SKM-1 treated with dmso at 0.1 percent for 144 hours (cell line): ENCODE results near the gene DNAJC15.
"Not testable (repeated sequence)": the region's sequence is repeated elsewhere in the genome, so short reads cannot be mapped to it uniquely, and the experiment has no call there.

Experiments used
- DNase-seq: peaks from one replicate; lab custom pipeline; 2025; ENCODE audit not compliant: unreplicated experiment; lab: John Stamatoyannopoulos, UW

Gene DNAJC15

DNA sequence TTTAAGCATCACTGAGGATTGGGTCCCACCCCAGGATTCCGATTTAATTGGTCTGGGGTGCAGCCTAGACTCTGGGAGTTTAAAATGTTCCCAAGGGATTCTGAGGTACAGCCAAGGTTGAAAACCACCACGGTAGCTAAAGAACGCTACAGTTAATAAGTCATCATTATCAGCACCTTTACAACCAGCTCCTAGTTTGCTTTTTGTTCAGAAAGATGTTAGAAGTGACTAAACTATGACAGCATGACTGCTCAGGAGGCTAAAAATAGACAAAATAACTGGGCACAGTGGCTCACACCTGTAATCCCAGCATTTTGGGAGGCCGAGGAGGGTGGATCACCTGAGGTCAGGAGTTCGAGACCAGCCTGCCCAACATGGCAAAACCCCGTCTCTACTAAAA is 19.7 kb upstream of the DNAJC15 start:
- DNase-seq: no peak

DNA sequence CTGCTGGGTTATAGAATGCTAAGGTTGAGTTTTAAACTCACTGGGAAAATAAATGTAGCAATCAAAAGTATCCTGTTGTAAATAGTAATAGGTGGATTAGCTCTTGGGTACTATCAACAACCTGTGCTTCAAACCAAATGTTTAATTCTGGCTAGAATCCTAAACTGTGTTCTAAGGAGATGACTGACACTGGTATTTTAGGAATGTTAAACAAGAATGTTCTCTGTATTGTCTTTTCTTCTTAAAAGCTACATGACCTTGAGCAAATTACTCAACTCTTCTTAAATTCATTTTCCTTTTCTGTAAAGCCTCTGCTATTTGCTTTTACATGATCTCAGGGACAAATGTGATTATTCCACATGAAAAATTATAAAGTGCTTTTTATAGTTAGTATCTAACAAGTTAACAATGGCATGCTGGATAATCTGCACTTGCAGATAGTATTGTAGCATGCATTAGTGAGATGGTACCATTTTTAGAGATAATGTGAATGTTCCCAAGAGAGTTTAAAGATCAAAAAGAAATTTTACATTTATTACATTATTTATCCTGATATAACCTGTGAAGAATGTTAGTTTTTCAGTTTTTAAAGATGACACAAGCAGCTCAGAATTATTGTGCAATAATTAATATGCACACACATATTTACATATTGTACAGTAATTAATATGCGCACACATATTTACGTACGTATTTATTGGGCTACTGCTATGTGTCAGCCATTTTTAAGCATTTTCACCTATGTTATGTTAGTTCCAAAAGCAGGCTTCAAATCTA is 17.7 kb upstream of the DNAJC15 start:
- no peak for DNase-seq

DNA sequence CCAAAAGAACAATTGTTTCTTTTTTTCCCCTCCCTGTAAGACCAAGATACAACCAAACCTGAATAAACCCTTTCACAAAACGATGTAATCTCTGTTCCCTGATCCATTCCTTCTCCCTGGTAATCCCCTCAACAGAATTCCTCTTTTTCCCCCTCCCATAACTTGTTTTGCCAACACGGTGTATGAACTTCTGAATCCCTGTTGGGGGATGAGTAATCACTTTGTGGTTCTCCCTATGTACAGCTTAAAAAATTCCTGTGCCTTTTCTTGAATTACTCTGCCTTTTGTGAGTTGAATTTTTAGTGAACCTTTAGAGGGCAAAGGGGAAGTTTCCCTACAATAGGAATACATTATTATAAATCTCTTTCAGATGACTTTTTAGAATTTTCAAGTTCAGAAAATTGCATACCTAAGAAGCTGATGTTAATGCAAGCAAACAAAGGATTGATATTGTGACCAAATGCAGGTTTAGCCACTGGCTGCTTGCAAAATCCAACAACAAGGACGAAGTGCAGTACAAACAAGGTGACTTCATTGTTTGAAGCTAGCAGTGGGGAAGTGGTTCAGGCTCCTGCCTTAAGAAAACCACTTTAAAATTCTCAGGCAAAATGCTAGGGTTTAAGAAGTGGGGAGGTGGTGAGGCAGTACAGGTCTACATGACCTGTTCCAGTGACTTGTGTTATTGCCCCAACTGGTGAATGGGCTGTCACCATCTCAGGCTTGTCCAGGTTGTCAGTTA is 16.3 kb upstream of the DNAJC15 start:
- DNase-seq: no peak

DNA sequence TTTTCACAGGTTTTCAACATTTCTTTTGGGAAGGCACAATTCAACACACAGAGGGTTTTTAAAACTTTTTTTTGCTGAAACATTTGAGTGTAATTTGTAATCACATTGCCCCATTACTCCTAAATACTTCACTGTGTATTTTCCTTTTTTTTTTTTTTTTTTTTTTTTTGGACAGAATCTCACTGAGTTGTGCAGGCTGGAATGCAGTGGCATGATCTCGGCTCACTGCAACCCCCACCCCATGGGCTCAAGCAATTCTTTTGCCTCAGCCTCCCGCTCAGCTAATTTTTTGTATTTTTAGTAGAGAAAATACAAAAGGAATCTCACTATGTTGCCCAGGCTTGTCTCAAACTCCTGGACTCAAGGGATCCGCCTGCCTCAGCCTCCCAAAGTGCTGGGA is 14.8 kb upstream of the DNAJC15 start:
- DNase-seq: no peak

DNA sequence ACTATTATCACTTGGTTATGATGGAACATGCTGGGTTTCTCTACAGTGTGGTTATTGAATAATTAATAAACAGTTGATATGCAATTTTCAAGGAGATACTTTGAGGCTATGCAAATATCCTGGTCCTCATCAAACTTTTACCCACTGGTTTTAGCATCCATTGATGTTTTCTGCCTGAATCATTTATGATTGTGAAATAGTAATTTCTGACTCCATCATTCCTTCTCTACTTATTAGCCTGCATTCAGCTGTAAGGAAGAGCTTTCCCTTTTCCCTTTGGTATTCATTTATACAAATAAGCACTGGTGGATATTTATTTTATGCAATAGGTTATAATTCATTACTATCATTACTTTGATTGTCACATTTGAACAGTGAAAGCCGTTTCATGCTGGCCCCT is 13.9 kb upstream of the DNAJC15 start:
- DNase-seq: no peak

DNA sequence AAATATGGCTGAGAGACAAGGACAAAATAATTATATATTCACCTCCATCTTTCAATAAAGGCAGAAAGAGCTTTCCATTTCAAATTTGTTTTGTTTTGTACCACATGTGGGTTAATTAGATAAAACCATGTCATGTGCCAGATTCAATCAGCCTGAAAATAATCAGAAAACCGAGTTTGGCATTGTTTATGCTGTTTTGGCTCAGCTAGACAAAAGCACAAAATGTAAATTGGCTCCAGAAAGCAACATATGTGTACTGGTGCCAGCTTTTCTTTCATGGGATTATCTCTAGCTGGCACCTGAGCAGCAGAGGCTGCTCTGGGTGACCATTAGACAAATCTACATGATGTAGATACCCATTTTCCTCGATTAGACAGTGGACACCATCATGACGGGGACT is 9.2 kb upstream of the DNAJC15 start:
- DNase-seq: no peak

DNA sequence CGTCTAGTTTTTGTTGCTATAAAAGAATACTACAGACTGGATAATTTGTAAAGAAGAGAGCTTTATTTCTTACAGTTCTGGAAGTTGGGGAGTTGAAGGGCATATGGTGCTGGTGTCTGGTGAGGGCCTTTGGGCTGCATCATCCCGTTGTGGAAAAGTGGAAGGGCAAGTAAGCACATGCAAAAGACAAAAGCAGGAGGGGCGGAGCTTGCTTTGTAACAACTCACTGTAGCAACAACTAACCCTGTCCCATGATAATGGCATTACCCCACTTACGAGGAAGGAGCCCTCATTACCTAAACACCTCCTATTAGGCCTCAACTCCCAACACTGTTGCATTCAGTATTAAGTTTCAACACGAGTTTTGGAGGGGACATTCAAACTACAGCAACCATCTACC is 7.2 kb upstream of the DNAJC15 start:
- DNase-seq: no peak

DNA sequence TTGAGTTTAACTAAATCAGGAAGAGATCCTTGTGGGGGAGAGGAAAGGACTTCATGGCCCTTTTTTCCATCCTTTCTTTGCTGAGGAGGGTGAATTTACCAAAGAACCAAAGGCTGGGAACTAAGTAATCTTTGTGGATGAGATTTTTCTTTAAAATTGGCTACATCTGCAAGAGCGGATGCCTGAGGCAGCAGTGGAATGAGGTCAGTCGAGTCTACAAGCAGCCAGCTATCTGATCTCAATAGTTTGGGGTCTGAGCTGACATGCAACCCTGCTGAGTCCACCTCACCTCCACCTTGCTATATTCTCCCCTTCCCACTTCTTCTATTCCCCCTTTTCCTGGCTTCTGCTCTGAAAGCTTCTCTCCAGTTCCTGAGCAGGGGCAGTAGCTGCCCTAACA is 3.6 kb upstream of the DNAJC15 start:
- no peak for DNase-seq

DNA sequence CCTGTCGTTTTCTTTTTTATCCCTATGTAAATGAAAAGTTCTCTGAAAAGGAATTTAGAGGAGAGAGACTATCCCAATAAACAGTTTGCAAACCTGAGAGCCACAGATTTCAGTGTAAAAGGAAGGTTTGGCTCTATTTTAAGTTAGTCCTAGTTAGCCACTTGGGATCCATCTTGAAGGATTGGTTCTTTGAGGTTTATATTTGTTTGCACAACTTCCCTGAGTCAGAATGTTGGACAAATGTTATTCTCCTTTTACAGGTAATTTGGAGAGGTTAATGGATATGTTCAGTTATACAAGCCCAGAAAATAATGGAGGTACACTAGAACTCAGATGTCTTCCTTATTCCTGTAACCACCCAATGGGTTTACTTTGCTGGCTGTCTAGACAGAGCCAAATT is 2.6 kb upstream of the DNAJC15 start:
- no peak for DNase-seq

DNA sequence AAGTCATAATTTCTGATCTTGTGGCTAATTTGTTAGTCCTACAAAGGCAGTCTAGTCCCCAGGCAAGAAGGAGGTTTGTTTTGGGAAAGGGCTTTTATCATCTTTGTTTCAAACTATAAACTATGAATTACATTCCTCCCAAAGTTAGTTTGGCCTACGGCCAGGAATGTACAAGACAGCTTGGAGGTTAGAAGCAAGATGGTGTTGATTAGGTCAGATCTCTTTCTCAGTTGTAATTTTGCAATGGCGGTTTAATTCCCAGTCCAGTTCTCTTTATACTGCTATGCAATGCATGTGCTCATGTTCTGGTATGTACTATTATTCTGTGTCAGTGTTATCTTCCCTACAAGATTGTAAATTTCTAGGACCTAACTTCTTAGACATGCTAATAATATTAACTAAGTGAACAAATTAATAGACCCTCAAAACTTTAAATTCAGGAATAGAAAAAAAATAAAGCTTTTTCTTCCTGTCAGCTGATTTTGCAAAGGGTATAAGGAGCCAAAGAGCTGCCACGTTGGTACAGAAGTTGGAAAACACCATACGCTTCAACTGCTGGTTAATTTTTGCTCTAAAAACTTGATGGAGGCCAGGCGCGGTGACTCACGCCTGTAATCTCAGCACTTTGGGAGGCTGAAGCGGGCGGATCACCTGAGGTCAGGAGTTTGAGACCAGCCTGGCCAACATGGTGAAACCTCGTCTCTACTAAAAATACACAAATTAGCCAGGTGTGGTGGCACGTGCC is 1.3 kb upstream of the DNAJC15 start:
- DNase-seq: no peak

DNA sequence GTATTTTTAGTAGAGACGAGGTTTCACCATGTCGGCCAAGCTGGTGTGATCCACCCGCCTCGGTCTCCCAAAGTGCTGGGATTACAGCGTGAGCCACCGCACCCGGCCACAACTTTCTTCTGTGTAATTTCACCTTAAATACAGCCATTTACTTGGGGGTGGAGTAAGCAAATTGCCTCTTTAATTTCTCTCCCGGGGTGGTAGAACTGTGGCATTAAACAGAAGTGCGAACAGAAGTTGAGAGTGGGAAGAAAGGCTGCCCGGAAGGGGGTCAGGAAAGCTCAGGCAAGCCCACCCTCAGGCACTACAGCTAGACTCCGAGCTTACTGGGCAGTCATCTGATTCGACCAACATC is 475 bp upstream of the DNAJC15 start:
- DNase-seq: no peak

DNA sequence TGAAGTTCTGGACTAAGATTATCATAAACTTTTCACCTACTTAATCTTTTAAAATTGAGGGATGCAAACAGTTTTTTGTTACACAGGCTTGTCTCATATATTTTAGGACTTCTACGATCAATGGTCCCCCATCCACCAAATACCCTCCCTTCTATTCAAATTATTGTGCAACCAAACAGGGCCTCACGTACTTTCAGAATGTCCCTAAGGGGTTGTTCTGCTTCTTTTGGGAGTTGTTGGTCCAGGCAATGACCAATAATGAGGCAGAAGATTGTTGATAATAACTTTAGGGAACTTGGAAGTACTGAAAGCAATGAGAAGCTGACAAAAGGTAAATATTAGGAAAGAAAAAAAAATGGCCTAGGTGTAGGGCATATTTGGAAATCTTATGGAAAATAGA is 2.9 kb downstream of the DNAJC15 start:
- no peak for DNase-seq

DNA sequence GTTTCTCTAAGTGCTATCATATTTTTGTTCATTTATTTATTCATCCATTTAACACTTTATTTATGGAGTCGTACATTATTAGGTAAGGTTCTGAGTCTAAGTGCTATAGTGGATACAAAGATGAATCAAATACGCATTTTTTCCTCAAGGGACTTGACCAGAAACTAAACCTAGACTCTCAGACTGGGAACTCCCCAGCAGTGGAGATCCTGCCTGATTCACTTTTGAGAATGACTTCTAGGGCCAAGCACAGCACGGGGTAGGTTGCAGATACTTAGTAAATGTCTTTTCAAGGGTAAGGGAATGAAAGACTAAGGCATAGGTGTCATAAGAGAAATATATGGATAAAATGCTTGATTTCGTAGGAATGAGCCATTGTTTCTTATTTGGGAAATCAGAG is 7.2 kb downstream of the DNAJC15 start:
- no peak for DNase-seq

DNA sequence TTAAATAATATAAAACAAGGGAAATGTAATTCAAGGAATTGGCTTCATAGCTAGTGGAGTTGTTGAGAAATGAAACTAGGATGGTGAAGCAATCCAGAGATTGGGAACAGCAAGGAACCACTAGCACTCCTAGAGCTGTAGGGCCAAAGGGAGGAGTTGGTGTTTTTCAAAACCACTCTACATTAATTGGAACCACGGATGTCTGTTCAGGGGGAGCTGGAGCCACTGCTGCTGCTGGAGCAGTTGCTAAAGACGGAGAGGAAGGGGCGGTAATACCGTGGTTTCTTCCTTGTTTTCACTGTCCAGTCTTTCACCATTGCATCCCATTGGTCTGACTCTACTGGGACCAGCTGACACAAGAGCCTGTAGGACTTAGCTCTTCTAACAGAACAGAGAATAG is 8.5 kb downstream of the DNAJC15 start:
- DNase-seq: no peak

DNA sequence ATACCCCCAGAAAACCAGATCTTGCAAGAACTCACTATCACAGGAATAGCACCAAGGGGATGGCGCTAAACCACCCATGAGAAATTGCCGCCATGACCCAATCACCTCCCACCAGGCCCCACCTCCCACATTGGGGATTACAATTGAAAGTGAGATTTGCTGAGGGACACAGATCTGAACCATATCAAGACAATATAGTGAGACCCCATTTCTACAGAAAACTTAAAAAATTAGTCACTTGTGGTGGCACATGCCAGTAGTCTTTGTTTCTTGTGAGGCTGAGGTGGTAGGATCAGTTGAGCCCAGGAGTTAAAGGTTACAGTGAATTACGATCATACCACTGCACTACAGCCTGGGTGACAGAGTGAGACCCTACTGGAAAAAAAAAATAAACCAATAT is 9.7 kb downstream of the DNAJC15 start:
- no peak for DNase-seq

DNA sequence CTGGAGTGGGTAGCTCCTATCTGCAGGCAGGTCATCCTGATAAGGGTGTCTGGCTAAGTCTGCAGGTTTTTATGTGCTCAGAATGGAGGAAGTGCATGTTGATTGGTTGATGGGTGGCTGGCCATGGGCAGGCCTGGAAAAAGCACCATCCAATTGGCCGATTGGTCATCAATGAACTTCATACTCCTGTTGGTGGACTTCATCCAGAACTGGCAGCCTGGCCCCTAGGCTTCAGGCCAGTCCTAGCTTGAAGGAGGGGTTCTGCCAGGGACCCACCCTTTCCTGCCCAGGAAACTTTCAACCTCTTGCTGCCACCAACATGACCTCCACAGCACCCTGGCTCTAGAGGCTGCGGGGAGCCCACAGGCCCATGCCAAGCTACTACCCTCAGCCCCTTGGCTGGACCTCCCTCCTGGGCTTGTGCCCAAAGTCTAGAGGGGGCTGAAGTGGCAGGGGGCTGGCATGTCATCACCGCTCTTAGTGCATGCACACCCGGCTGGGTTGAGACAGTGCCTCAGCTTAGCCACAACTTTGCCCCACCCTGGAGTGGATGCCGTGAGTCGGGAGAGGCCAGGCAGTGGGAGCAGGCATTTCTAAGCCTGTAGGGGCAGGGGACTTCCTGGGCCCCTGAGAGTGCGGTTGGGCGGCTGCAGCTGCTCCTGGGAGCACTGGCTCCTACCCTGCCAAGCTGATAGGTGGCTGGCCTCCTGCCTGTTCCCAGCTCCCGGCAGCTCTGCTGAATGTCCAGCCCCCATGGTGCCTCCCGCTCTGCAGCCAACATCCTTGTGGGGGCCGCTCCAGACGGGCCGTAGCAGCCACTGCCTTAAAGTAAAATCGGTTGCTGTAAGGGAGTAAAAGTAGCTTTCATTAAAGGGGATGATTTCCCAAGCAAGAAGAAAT is 13.2 kb downstream of the DNAJC15 start:
- DNase-seq: no peak

DNA sequence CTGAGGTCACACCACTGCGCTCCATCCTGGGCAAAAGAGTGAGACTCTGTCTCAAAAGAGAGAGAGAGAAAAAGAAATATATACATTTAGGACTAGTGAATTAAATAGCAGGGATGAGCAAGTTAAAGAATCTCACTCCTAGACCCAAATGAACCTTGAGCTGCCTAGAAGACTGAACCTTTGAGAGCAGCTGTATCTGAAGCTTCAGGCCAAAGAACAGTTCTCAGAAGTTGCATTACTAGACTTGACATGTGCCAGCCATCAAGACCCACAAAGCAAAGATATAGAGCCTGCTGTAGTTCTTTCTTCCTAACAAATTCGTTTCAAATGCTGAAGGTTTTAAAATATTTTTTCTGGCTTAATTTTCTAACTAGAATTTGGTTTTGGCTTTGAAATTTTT is 16.6 kb downstream of the DNAJC15 start:
- no peak for DNase-seq

DNA sequence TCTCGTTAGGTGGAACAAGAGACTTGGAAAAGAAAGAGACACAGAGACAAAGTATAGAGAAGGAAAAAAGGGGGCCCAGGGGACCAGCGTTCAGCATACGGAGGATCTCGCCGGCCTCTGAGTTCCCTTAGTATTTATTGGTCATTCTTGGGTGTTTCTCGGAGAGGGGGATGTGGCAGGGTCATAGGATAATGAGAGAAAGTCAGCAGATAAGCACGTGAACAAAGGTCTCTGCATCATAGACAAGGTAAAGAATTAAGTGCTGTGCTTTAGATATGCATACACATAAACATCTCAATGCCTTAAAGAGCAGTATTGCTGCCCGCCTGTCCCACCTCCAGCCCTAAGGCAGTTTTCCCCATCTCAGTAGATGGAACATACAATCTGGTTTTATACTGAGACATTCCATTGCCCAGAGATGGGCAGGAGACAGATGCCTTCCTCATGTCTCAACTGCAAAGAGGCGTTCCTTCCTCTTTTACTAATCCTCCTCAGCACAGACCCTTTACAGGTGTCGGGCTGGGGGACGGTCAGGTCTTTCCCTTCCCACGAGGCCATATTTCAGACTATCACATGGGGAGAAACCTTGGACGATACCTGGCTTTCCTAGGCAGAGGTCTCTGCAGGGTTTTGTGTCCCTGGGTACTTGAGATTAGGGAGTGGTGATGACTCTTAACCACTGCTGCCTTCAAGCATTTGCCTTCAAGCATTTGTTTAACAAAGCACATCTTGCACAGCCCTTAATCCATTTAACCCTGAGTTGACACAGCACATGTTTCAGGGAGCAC is 17.4 kb downstream of the DNAJC15 start:
- DNase-seq: not testable (repeated sequence)

DNA sequence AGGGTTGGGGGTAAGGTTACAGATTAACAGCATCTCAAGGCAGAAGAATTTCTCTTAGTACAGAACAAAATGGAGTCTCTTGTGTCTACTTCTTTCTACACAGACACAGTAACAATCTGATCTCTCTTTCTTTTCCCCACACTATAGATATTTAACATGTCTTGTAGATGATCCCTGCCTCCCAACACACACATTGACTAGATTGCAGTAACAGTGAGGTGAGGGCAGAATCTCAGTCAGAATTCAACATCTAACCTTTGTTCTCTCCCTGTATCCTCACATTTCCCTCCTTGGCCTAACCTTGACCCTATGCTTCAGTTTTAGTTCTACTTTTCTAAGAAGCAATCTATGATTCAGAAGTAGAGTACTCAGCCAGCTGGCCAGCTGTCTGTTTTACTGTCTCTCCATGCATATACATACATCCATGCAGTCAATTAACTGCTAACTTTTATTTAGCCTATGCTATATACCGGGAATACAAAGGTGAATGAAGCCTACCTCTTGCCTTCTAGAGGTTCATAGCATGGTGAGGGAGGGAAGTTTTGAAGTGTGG is 18.1 kb downstream of the DNAJC15 start:
- DNase-seq: no peak

DNA sequence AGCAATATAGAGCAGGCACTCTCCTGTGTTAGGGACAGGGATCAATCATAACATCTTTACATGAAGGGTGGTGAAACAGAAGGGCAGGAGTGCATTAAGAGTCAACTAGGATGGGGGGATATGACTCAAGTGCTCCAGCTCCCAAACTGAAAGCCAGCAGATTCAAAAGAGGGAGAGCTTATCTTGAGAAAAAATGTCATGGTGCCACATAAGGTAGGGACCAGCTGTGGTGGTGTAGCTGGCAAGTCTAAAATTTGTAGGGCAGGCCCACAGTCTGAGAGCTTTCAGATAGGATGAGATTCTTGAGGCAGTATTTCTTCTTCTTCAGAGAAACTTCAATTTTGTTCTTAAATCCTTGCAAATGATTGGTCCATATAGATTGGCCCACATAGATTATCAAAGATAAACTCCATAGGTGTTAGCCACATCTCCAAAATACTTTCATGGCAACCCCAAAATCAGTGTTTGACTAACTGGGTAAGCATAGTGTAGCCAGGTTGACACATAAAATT is 19.1 kb downstream of the DNAJC15 start:
- DNase-seq: no peak
